COR-L47 (cell line): ENCODE data around the gene TRIM38.
"Not testable (repeated sequence)": the region's sequence is repeated elsewhere in the genome, so short reads cannot be mapped to it uniquely, and the experiment has no call there.

Experiments
- DNase-seq: peaks from one replicate; lab custom pipeline; 2025; lab: John Stamatoyannopoulos, UW

The TRIM38 gene

GRCh38 chr6:26006940-26007305 lies 44.3 kb downstream of the TRIM38 start:
- not testable (repeated sequence) for DNase-seq

GRCh38 chr6:26008470-26008869 lies 45.9 kb downstream of the TRIM38 start:
- no peak for DNase-seq

- DNase-seq = no peak
These were observed 47.2 kb downstream of the TRIM38 start for GRCh38 chr6:26009817-26010216.

- DNase-seq = no peak
These were observed 49.5 kb downstream of the TRIM38 start for GRCh38 chr6:26012061-26012460.

- DNase-seq = not testable (repeated sequence)
These were observed 51.8 kb downstream of the TRIM38 start for GRCh38 chr6:26014386-26014785.

- no peak for DNase-seq
These were observed 53.8 kb downstream of the TRIM38 start for GRCh38 chr6:26016245-26016962.

GRCh38 chr6:26016963-26017631 lies 54.5 kb downstream of the TRIM38 start:
- DNase-seq = no peak

GRCh38 chr6:26017632-26017966 lies 55.0 kb downstream of the TRIM38 start:
- DNase-seq = no peak

GRCh38 chr6:26019261-26019830 lies 56.7 kb downstream of the TRIM38 start:
- DNase-seq = no peak

- no peak for DNase-seq
These were observed 57.3 kb downstream of the TRIM38 start for GRCh38 chr6:26019967-26020328.

- peak; percentile 86 for DNase-seq
These were observed 57.9 kb downstream of the TRIM38 start for GRCh38 chr6:26020329-26021000.

- peak; percentile 65 for DNase-seq
These were observed 58.4 kb downstream of the TRIM38 start for GRCh38 chr6:26021001-26021349.

- peak; percentile 96 for DNase-seq
These were observed 58.9 kb downstream of the TRIM38 start for GRCh38 chr6:26021350-26022131.

GRCh38 chr6:26022132-26022472 lies 59.5 kb downstream of the TRIM38 start:
- peak; percentile 73 for DNase-seq

- no peak for DNase-seq
These were observed 60.1 kb downstream of the TRIM38 start for GRCh38 chr6:26022737-26023136.

GRCh38 chr6:26024651-26025046 lies 62.0 kb downstream of the TRIM38 start:
- DNase-seq = no peak

- DNase-seq = no peak
These were observed 62.7 kb downstream of the TRIM38 start for GRCh38 chr6:26025047-26025893.

GRCh38 chr6:26025894-26026832 lies 63.6 kb downstream of the TRIM38 start:
- DNase-seq = peak; percentile 96

- peak; percentile 96 for DNase-seq
These were observed 64.4 kb downstream of the TRIM38 start for GRCh38 chr6:26026833-26027490.
